Adrenal gland (tissue), 12 donors: ENCODE measurements around the gene PXDN. TPM values are rescaled to one million over a fixed set of nuclear protein-coding genes. Genes with fewer than 3 reads are reported as not detected.

Experiments
- DNase-seq, 7 donors: peaks; one replicate each; pipeline ENCODE4 v3.0.0-alpha.2; 2019 to 2020
- H3K27ac ChIP-seq, 5 donors: fragments of 200-600 bp; sonication (generic) in 4 of 5; 1 replicate in 3 of 5; 2 replicates in 2 of 5; pipeline versions ENCODE4 v1.5.1 to v1.8.0; 2016 to 2020; ENCODE audit warnings: mild to moderate bottlenecking in 1 of 5
- H3K27me3 ChIP-seq: fragments of 200-600 bp; 2 replicates; pipeline ENCODE4 v1.8.0; 2021
- H3K36me3 ChIP-seq, 2 donors: fragments of 200-600 bp; replicated peaks in 1 of 2; 1 replicate in 1 of 2; 2 replicates in 1 of 2; pipeline versions ENCODE4 v1.5.1 to v1.8.0; 2018 to 2022
- H3K4me1 ChIP-seq, 2 donors: fragments of 200-600 bp; replicated peaks in 1 of 2; 1 replicate in 1 of 2; 2 replicates in 1 of 2; pipeline versions ENCODE4 v1.5.1 to v1.8.0; 2018 to 2021
- H3K4me3 ChIP-seq, 4 donors: fragments of 200-600 bp; sonication (generic) in 3 of 4; one replicate each; pipeline ENCODE4 v1.5.1; 2016 to 2018
- H3K9me3 ChIP-seq, 3 donors: fragments of 200-600 bp; sonication (generic) in 1 of 3; replicated peaks in 1 of 3; 1 replicate in 2 of 3; 2 replicates in 1 of 3; pipeline versions ENCODE4 v1.5.1 to v1.8.0; 2016 to 2021
- POLR2A ChIP-seq, 2 donors: fragments of 450-650 bp; IDR thresholded peaks; one replicate each; pipeline ENCODE4 v1.6.1; 2017; ENCODE audit warnings: antibody characterized with exemption in 2 of 2, mild to moderate bottlenecking in 2 of 2, moderate library complexity in 1 of 2
- WGBS, 4 donors: extraction: QIAGEN DNeasy Blood & Tissue Kit in 2 of 4; methylation state at CpG; one replicate each; pipeline versions ENCODE4 v1.1.5 to v1.1.7; 2013 to 2017; 5-methylcytosine and 5-hydroxymethylcytosine counted together
- intact Hi-C, 2 donors: fragments of 100-400 bp; cut with DNase I; formaldehyde crosslinking; loops; one replicate each; pipeline versions ENCODE4 v1.14.1 to v1.15.0; 2022 to 2023
- polyA plus RNA-seq, 3 donors: library from polyadenylated mRNA; stranded (reverse); fragments of 200-250 nt in 2 of 3; fragments of 350-450 nt in 1 of 3; fragmentation: Illumina TruSeq in 1 of 3; extraction: RNeasy Lipid Tissue Mini Kit (QIAGEN cat#74804) in 1 of 3; gene quantifications; one replicate each; pipeline ENCODE4 v1.2.3, GENCODE V29; 2013 to 2014
- total RNA-seq, 9 donors: library from RNA; depleted of rRNA in 4 of 9; stranded (reverse); fragments of >200 nt in 4 of 9; fragments of 120-200 nt in 1 of 9; fragmentation: NEBNext Ultra II Directional in 1 of 9; extraction: Animal tissue kit (Norgen Biotek cat#: 25700) in 1 of 9; gene quantifications; one replicate each; pipeline versions ENCODE4 v1.1.0 to v1.2.4, GENCODE V29; 2013 to 2023
- TF ChIP-seq, protein P1 (sequence below), 6 experiments: fragments of 450-650 bp in 4 of 6; fragments of 200-600 bp in 2 of 6; sonication (generic) in 1 of 6; IDR thresholded peaks; 1 replicate in 5 of 6; 2 replicates in 1 of 6; pipeline versions ENCODE4 v1.5.1 to v1.8.0; 2016 to 2021; ENCODE audit warnings: antibody characterized with exemption in 6 of 6, mild to moderate bottlenecking in 2 of 6, moderate library complexity in 1 of 6
- donor health status: healthy with polysubstance abuse.
- donor health status: Bipolar disorder and iron deficiency.
- donor health status: DM: yes; HTN: yes; CAD: no.
- donor health status: DM: no; HTN: no; CAD: no.
- donor health status: DM: no; HTN: no; CAD: no.
- donor health status: DM: yes; HTN: yes; CAD: no.

PXDN gene
- total and polyA plus RNA-seq, 12 donors: 8.5 to 39.5 (median 22.1) TPM

GRCh38 chr2:1741851-1742250 lies 2.5 kb downstream of the PXDN start:
- Histone ChIP-seq H3K27me3 (no peaks in the 10 kb centered on the region), H3K4me3 (no peak overlapping the region), H3K9me3 (no peaks in the 10 kb centered on the region), H3K27ac (peak overlapping the region in 1 of 5 donors; percentile 90), H3K36me3 (no peaks in the 10 kb centered on the region), H3K4me1 (no peaks in the 10 kb centered on the region)
- 91 to 95% (median 92%) methylated on average over 14 of the region's 14 CpGs for WGBS, 4 donors
- peak in 2 of 7 donors; percentile 9 to 41 for DNase-seq
- TF ChIP-seq POLR2A (IDR thresholded peaks at IDR 0.05): no peak
- TF ChIP-seq, protein P1, sequence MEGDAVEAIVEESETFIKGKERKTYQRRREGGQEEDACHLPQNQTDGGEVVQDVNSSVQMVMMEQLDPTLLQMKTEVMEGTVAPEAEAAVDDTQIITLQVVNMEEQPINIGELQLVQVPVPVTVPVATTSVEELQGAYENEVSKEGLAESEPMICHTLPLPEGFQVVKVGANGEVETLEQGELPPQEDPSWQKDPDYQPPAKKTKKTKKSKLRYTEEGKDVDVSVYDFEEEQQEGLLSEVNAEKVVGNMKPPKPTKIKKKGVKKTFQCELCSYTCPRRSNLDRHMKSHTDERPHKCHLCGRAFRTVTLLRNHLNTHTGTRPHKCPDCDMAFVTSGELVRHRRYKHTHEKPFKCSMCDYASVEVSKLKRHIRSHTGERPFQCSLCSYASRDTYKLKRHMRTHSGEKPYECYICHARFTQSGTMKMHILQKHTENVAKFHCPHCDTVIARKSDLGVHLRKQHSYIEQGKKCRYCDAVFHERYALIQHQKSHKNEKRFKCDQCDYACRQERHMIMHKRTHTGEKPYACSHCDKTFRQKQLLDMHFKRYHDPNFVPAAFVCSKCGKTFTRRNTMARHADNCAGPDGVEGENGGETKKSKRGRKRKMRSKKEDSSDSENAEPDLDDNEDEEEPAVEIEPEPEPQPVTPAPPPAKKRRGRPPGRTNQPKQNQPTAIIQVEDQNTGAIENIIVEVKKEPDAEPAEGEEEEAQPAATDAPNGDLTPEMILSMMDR (IDR thresholded peaks at IDR 0.05): no peak
- intact Hi-C loops: loop anchor here in 1 of 2 donors (10.0 kb wide), 1 partner anchor 147 kb away; no protein-coding TSS in a partner anchor

GRCh38 chr2:1740716-1741589 lies 3.4 kb downstream of the PXDN start:
- TF ChIP-seq, protein P1 (IDR thresholded peaks at IDR 0.05): no peak
- no peak for TF ChIP-seq POLR2A (IDR thresholded peaks at IDR 0.05)
- no peaks in the 10 kb centered on the region for H3K27me3 ChIP-seq
- no peaks in the 10 kb centered on the region for H3K4me1 ChIP-seq
- intact Hi-C loops: loop anchor here in 1 of 2 donors (10.0 kb wide), 1 partner anchor 146 kb away; no protein-coding TSS in a partner anchor
- H3K4me3 ChIP-seq: no peak overlapping the region
- peak overlapping the region in 1 of 5 donors; percentile 52 for H3K27ac ChIP-seq
- no peaks in the 10 kb centered on the region for H3K36me3 ChIP-seq
- no peaks in the 10 kb centered on the region for H3K9me3 ChIP-seq
- DNase-seq: peak in 2 of 7 donors; percentile 8 to 35
- 81 to 90% (median 83%) methylated on average over 19 to 24 of the region's 24 CpGs for WGBS, 4 donors

GRCh38 chr2:1739961-1740715 lies 4.2 kb downstream of the PXDN start:
- TF ChIP-seq, protein P1 (IDR thresholded peaks at IDR 0.05): no peak
- no peak for TF ChIP-seq POLR2A (IDR thresholded peaks at IDR 0.05)
- DNase-seq: peak in 2 of 7 donors; percentile 17 to 45
- Histone ChIP-seq H3K27me3 (no peaks in the 10 kb centered on the region), H3K4me1 (no peaks in the 10 kb centered on the region), H3K27ac (peak overlapping the region in 1 of 5 donors; percentile 52), H3K36me3 (no peaks in the 10 kb centered on the region), H3K9me3 (no peaks in the 10 kb centered on the region), H3K4me3 (no peak overlapping the region)
- intact Hi-C loops: loop anchor here in 1 of 2 donors (10.0 kb wide), 1 partner anchor 145 kb away; no protein-coding TSS in a partner anchor
- 68 to 77% (median 73%) methylated on average over 13 to 22 of the region's 22 CpGs; no CpG with 5 or more reads in 1 of the 4 donors for WGBS, 4 donors
